Measurements from ENCODE around the gene MBL2.

Gene MBL2

GRCh38 chr10:52814506-52814905 is 41.9 kb upstream of the MBL2 start:
- Histone ChIP-seq H3F3A (ENCODE audit: control insufficient read depth, insufficient read depth) (no peaks in the 10 kb centered on the region), H3K4me3 (ENCODE audit: low read length) (peak overlapping the region; percentile 23), H3K27ac (ENCODE audit: low read depth, low read length) (no peak overlapping the region), H3K4me2 (ENCODE audit: low read length) (peak overlapping the region; percentile 40), H3K79me2 (ENCODE audit: control insufficient read depth, low read length) (no peaks in the 10 kb centered on the region), H3K9me2 (replicated peaks; ENCODE audit: control insufficient read depth, low read length) (no peaks in the 10 kb centered on the region), H3K27me3 (ENCODE audit: control insufficient read depth, low read length) (no peaks in the 10 kb centered on the region; the same call in 1 of the 2 replicates), H3K9me3 (ENCODE audit: control insufficient read depth, insufficient read depth, low read length) (no peaks in the 10 kb centered on the region), H4K20me1 (ENCODE audit: control insufficient read depth, insufficient read depth, low read depth, low read length) (no peaks in the 10 kb centered on the region), H3K36me3 (ENCODE audit: control insufficient read depth, low read length) (no peaks in the 10 kb centered on the region), H3K4me1 (ENCODE audit: control insufficient read depth, low read length) (peaks cover 19% of the 10 kb centered on the region)
- TF ChIP-seq EZH2phosphoT487 (IDR thresholded peaks at IDR 0.05; ENCODE audit: borderline replicate concordance, low read length) (no peak), CTCF (IDR thresholded peaks at IDR 0.05; ENCODE audit: low read depth, low read length, poor library complexity, severe bottlenecking) (no peak)

GRCh38 chr10:52811776-52812175 is 39.2 kb upstream of the MBL2 start:
- Histone ChIP-seq H3K9me3 (ENCODE audit: control insufficient read depth, insufficient read depth, low read length) (no peaks in the 10 kb centered on the region), H3K36me3 (ENCODE audit: control insufficient read depth, low read length) (no peaks in the 10 kb centered on the region), H3K4me3 (ENCODE audit: low read length) (no peak overlapping the region), H3K27ac (ENCODE audit: low read depth, low read length) (no peak overlapping the region), H3F3A (ENCODE audit: control insufficient read depth, insufficient read depth) (no peaks in the 10 kb centered on the region), H3K27me3 (ENCODE audit: control insufficient read depth, low read length) (no peaks in the 10 kb centered on the region), H3K4me2 (ENCODE audit: low read length) (no peak overlapping the region), H4K20me1 (ENCODE audit: control insufficient read depth, insufficient read depth, low read depth, low read length) (no peaks in the 10 kb centered on the region), H3K79me2 (ENCODE audit: control insufficient read depth, low read length) (no peaks in the 10 kb centered on the region), H3K4me1 (ENCODE audit: control insufficient read depth, low read length) (peaks cover 19% of the 10 kb centered on the region), H3K9me2 (replicated peaks; ENCODE audit: control insufficient read depth, low read length) (no peaks in the 10 kb centered on the region)
- TF ChIP-seq EZH2phosphoT487 (IDR thresholded peaks at IDR 0.05; ENCODE audit: borderline replicate concordance, low read length) (no peak), CTCF (IDR thresholded peaks at IDR 0.05; ENCODE audit: low read depth, low read length, poor library complexity, severe bottlenecking) (no peak)

- Histone ChIP-seq H3K79me2 (ENCODE audit: control insufficient read depth, low read length) (no peaks in the 10 kb centered on the region), H3K4me2 (ENCODE audit: low read length) (no peak overlapping the region), H3F3A (ENCODE audit: control insufficient read depth, insufficient read depth) (no peaks in the 10 kb centered on the region), H3K27ac (ENCODE audit: low read depth, low read length) (no peak overlapping the region), H4K20me1 (ENCODE audit: control insufficient read depth, insufficient read depth, low read depth, low read length) (no peaks in the 10 kb centered on the region), H3K27me3 (ENCODE audit: control insufficient read depth, low read length) (no peaks in the 10 kb centered on the region), H3K4me3 (ENCODE audit: low read length) (no peak overlapping the region), H3K4me1 (ENCODE audit: control insufficient read depth, low read length) (peaks cover 19% of the 10 kb centered on the region), H3K9me2 (replicated peaks; ENCODE audit: control insufficient read depth, low read length) (no peaks in the 10 kb centered on the region), H3K9me3 (ENCODE audit: control insufficient read depth, insufficient read depth, low read length) (no peaks in the 10 kb centered on the region), H3K36me3 (ENCODE audit: control insufficient read depth, low read length) (no peaks in the 10 kb centered on the region)
- TF ChIP-seq CTCF (IDR thresholded peaks at IDR 0.05; ENCODE audit: low read depth, low read length, poor library complexity, severe bottlenecking), result no peak
- no peak for TF ChIP-seq EZH2phosphoT487 (IDR thresholded peaks at IDR 0.05; ENCODE audit: borderline replicate concordance, low read length)
Measured at GRCh38 chr10:52810761-52811160, 38.2 kb upstream of the MBL2 start.

GRCh38 chr10:52807803-52808202 is 35.2 kb upstream of the MBL2 start:
- H3K36me3 ChIP-seq (ENCODE audit: control insufficient read depth, low read length), result no peaks in the 10 kb centered on the region
- H3K9me3 ChIP-seq (ENCODE audit: control insufficient read depth, insufficient read depth, low read length), result no peaks in the 10 kb centered on the region
- no peaks in the 10 kb centered on the region for H3K9me2 ChIP-seq (replicated peaks; ENCODE audit: control insufficient read depth, low read length)
- no peak overlapping the region for H3K4me3 ChIP-seq (ENCODE audit: low read length)
- no peaks in the 10 kb centered on the region for H3F3A ChIP-seq (ENCODE audit: control insufficient read depth, insufficient read depth)
- H3K4me2 ChIP-seq (ENCODE audit: low read length), result no peak overlapping the region
- no peaks in the 10 kb centered on the region for H3K27me3 ChIP-seq (ENCODE audit: control insufficient read depth, low read length)
- TF ChIP-seq CTCF (IDR thresholded peaks at IDR 0.05; ENCODE audit: low read depth, low read length, poor library complexity, severe bottlenecking) (no peak), EZH2phosphoT487 (IDR thresholded peaks at IDR 0.05; ENCODE audit: borderline replicate concordance, low read length) (no peak)
- no peaks in the 10 kb centered on the region for H3K79me2 ChIP-seq (ENCODE audit: control insufficient read depth, low read length)
- no peaks in the 10 kb centered on the region for H3K4me1 ChIP-seq (ENCODE audit: control insufficient read depth, low read length)
- no peak overlapping the region for H3K27ac ChIP-seq (ENCODE audit: low read depth, low read length)
- no peaks in the 10 kb centered on the region for H4K20me1 ChIP-seq (ENCODE audit: control insufficient read depth, insufficient read depth, low read depth, low read length)

Data from DOHH2 (cell line).